ENCODE measurements around the gene SHANK2.

SHANK2 gene

GRCh38 chr11:71223671-71224660 is 28.4 kb downstream of the SHANK2 start:
- H3K27me3 Mint-ChIP-seq = peaks cover 3% of the 10 kb centered on the region
- H3K9me3 Mint-ChIP-seq = peaks cover 27% of the 10 kb centered on the region
- H3K4me1 Mint-ChIP-seq = no peaks in the 10 kb centered on the region

GRCh38 chr11:71223081-71223405 is 29.3 kb downstream of the SHANK2 start:
- no peak overlapping the region for H3K4me3 Mint-ChIP-seq
- H3K4me1 Mint-ChIP-seq = no peaks in the 10 kb centered on the region
- H3K9me3 Mint-ChIP-seq = peaks cover 27% of the 10 kb centered on the region
- H3K27ac Mint-ChIP-seq = no peak overlapping the region
- no peak for DNase-seq
- H3K36me3 Mint-ChIP-seq = no peaks in the 10 kb centered on the region
- peaks cover 3% of the 10 kb centered on the region for H3K27me3 Mint-ChIP-seq
- CTCF ChIA-PET = no interaction called here

More at GRCh38 chr11:71223671-71224660, 28.4 kb downstream of the SHANK2 start:
- Mint-ChIP-seq H3K4me3 (no peak overlapping the region), H3K27ac (no peak overlapping the region), H3K36me3 (no peaks in the 10 kb centered on the region)
- CTCF ChIA-PET = no interaction called here
- DNase-seq = no peak

GRCh38 chr11:71222318-71223080 is 29.9 kb downstream of the SHANK2 start:
- Mint-ChIP-seq H3K27me3 (peaks cover 3% of the 10 kb centered on the region), H3K4me1 (no peaks in the 10 kb centered on the region), H3K27ac (peak overlapping the region; percentile 14), H3K36me3 (no peaks in the 10 kb centered on the region), H3K4me3 (no peak overlapping the region), H3K9me3 (peaks cover 22% of the 10 kb centered on the region)
- CTCF ChIA-PET = no interaction called here
- DNase-seq = no peak

GRCh38 chr11:71221821-71222220 is 30.6 kb downstream of the SHANK2 start:
- DNase-seq = no peak
- Mint-ChIP-seq H3K9me3 (peaks cover 15% of the 10 kb centered on the region), H3K27ac (no peak overlapping the region), H3K4me1 (no peaks in the 10 kb centered on the region), H3K36me3 (no peaks in the 10 kb centered on the region), H3K4me3 (no peak overlapping the region), H3K27me3 (peaks cover 3% of the 10 kb centered on the region)
- CTCF ChIA-PET = no interaction called here

- no peaks in the 10 kb centered on the region for H3K4me1 Mint-ChIP-seq
- no peak overlapping the region for H3K4me3 Mint-ChIP-seq
- no peak for DNase-seq
- CTCF ChIA-PET = no interaction called here
- H3K27me3 Mint-ChIP-seq = peaks cover 3% of the 10 kb centered on the region
- no peak overlapping the region for H3K27ac Mint-ChIP-seq
- H3K9me3 Mint-ChIP-seq = peaks cover 14% of the 10 kb centered on the region
- no peaks in the 10 kb centered on the region for H3K36me3 Mint-ChIP-seq
Measured at GRCh38 chr11:71221201-71221600, 31.2 kb downstream of the SHANK2 start.

GRCh38 chr11:71218789-71219499 is 33.4 kb downstream of the SHANK2 start:
- Mint-ChIP-seq H3K4me3 (no peak overlapping the region), H3K9me3 (peaks cover 6% of the 10 kb centered on the region), H3K36me3 (no peaks in the 10 kb centered on the region), H3K4me1 (no peaks in the 10 kb centered on the region), H3K27ac (no peak overlapping the region), H3K27me3 (peaks cover 3% of the 10 kb centered on the region)
- CTCF ChIA-PET = no interaction called here
- no peak for DNase-seq

GRCh38 chr11:71215425-71215965 is 36.9 kb downstream of the SHANK2 start:
- CTCF ChIA-PET = no interaction called here
- Mint-ChIP-seq H3K36me3 (no peaks in the 10 kb centered on the region), H3K4me1 (no peaks in the 10 kb centered on the region), H3K27me3 (no peaks in the 10 kb centered on the region), H3K4me3 (no peak overlapping the region), H3K9me3 (no peaks in the 10 kb centered on the region), H3K27ac (no peak overlapping the region)
- DNase-seq = no peak

- Mint-ChIP-seq H3K27ac (no peak overlapping the region), H3K9me3 (no peaks in the 10 kb centered on the region), H3K4me1 (no peaks in the 10 kb centered on the region), H3K36me3 (no peaks in the 10 kb centered on the region), H3K27me3 (no peaks in the 10 kb centered on the region), H3K4me3 (no peak overlapping the region)
- CTCF ChIA-PET = no interaction called here
- no peak for DNase-seq
Measured at GRCh38 chr11:71214553-71215424, 37.6 kb downstream of the SHANK2 start.

GRCh38 chr11:71213696-71214552 is 38.5 kb downstream of the SHANK2 start:
- CTCF ChIA-PET = no interaction called here
- Mint-ChIP-seq H3K27ac (no peak overlapping the region), H3K4me1 (no peaks in the 10 kb centered on the region), H3K27me3 (no peaks in the 10 kb centered on the region), H3K9me3 (no peaks in the 10 kb centered on the region), H3K4me3 (no peak overlapping the region), H3K36me3 (no peaks in the 10 kb centered on the region)
- no peak for DNase-seq

- no peak overlapping the region for H3K4me3 Mint-ChIP-seq
- no peak overlapping the region for H3K27ac Mint-ChIP-seq
- H3K36me3 Mint-ChIP-seq = no peaks in the 10 kb centered on the region
- DNase-seq = no peak
- no peaks in the 10 kb centered on the region for H3K9me3 Mint-ChIP-seq
- no peaks in the 10 kb centered on the region for H3K27me3 Mint-ChIP-seq
- H3K4me1 Mint-ChIP-seq = no peaks in the 10 kb centered on the region
- CTCF ChIA-PET = no interaction called here
Measured at GRCh38 chr11:71212871-71213559, 39.4 kb downstream of the SHANK2 start.

- DNase-seq = no peak
- no peaks in the 10 kb centered on the region for H3K4me1 Mint-ChIP-seq
- H3K27ac Mint-ChIP-seq = no peak overlapping the region
- no peak overlapping the region for H3K4me3 Mint-ChIP-seq
- H3K36me3 Mint-ChIP-seq = no peaks in the 10 kb centered on the region
- CTCF ChIA-PET = no interaction called here
- no peaks in the 10 kb centered on the region for H3K9me3 Mint-ChIP-seq
- no peaks in the 10 kb centered on the region for H3K27me3 Mint-ChIP-seq
Measured at GRCh38 chr11:71211631-71212030, 40.7 kb downstream of the SHANK2 start.

GRCh38 chr11:71210861-71211260 is 41.5 kb downstream of the SHANK2 start:
- Mint-ChIP-seq H3K36me3 (no peaks in the 10 kb centered on the region), H3K4me1 (no peaks in the 10 kb centered on the region), H3K27ac (no peak overlapping the region), H3K9me3 (no peaks in the 10 kb centered on the region), H3K4me3 (no peak overlapping the region), H3K27me3 (no peaks in the 10 kb centered on the region)
- DNase-seq = no peak
- CTCF ChIA-PET = no interaction called here
